KMS-11 (cell line): Measurements from ENCODE around the gene EEA1.

ENCODE experiments used
- H2AFZ ChIP-seq: fragments of 200-600 bp; sonication (generic); 2 replicates; pipeline ENCODE4 v1.6.1; 2016; ENCODE audit warnings: antibody characterized with exemption, mixed run types, low read depth
- H3K27ac ChIP-seq: fragments of 200-600 bp; sonication (generic); 2 replicates; pipeline ENCODE4 v1.6.1; 2016; ENCODE audit warnings: mild to moderate bottlenecking, mixed run types
- H3K27me3 ChIP-seq: fragments of 200-600 bp; sonication (generic); 2 replicates; pipeline ENCODE4 v1.6.1; 2017; ENCODE audit warnings: mild to moderate bottlenecking, low read depth, mixed run types, moderate library complexity; ENCODE audit not compliant: insufficient read depth
- H3K36me3 ChIP-seq: fragments of 200-600 bp; sonication (generic); 2 replicates; pipeline ENCODE4 v1.6.1; 2017; ENCODE audit warnings: mild to moderate bottlenecking, mixed run types; ENCODE audit not compliant: insufficient read depth
- H3K4me1 ChIP-seq: fragments of 200-600 bp; sonication (generic); 2 replicates; pipeline ENCODE4 v1.6.1; 2016; ENCODE audit warnings: mild to moderate bottlenecking, low read depth, mixed run types; ENCODE audit not compliant: poor library complexity, severe bottlenecking
- H3K4me2 ChIP-seq: fragments of 200-600 bp; sonication (generic); 2 replicates; pipeline ENCODE4 v1.7.0; 2016; ENCODE audit warnings: mild to moderate bottlenecking, mixed run types
- H3K4me3 ChIP-seq: fragments of 200-600 bp; sonication (generic); IDR thresholded peaks from 2 replicates; pipeline ENCODE4 v1.6.1; 2017; ENCODE audit warnings: low read depth, low read length, mixed read lengths; ENCODE audit not compliant: insufficient read depth
- H3K79me2 ChIP-seq: fragments of 200-600 bp; sonication (generic); 2 replicates; pipeline ENCODE4 v1.6.1; 2016; ENCODE audit warnings: low read depth, mixed run types; ENCODE audit not compliant: insufficient read depth
- H3K9ac ChIP-seq: fragments of 200-600 bp; sonication (generic); 2 replicates; pipeline ENCODE4 v1.6.1; 2016; ENCODE audit warnings: mild to moderate bottlenecking, mixed run types
- H4K20me1 ChIP-seq: fragments of 200-600 bp; sonication (generic); 2 replicates; pipeline ENCODE4 v1.6.1; 2016; ENCODE audit warnings: mild to moderate bottlenecking, mixed run types; ENCODE audit not compliant: insufficient read depth
- CTCF ChIP-seq: fragments of 200-600 bp; sonication (generic); conservative IDR thresholded peaks from 2 replicates; pipeline ENCODE4 v1.6.1; 2017; ENCODE audit warnings: low read depth, mild to moderate bottlenecking, antibody characterized with exemption, low read length, moderate library complexity, mixed read lengths

Gene EEA1

DNA sequence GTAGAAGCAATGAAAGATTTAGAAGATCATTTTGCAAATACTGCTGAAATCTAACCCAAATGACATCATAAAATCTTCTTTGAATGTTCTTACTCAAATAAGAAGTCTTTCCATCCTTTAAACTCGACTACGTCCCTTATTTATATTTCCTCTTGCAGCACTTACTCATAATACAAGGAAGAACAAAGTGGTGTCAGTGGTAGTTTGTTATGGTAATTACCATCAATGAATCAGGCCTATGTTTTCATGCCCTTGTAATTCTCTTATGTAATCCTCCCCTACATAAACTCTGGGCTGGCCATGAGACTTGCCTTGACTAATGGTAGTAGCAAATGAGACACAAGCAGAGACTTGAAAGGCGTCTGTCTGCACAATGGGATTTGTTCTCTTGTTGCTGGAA, 17.0 kb downstream of the EEA1 start:
- Histone ChIP-seq H4K20me1 (no peaks in the 10 kb centered on the region), H3K4me1 (no peaks in the 10 kb centered on the region), H3K79me2 (peaks cover 13% of the 10 kb centered on the region; the same call in 1 of the 2 replicates), H3K9ac (no peak overlapping the region), H3K36me3 (no peaks in the 10 kb centered on the region), H2AFZ (no peak overlapping the region), H3K4me2 (no peak overlapping the region), H3K27ac (no peak overlapping the region), H3K27me3 (no peaks in the 10 kb centered on the region), H3K4me3 (no peak overlapping the region)
- TF ChIP-seq CTCF, result no peak

- H4K20me1 ChIP-seq, result no peaks in the 10 kb centered on the region
- H2AFZ ChIP-seq, result no peak overlapping the region
- no peak overlapping the region for H3K4me2 ChIP-seq
- H3K27ac ChIP-seq, result no peak overlapping the region
- no peak for TF ChIP-seq CTCF
- no peaks in the 10 kb centered on the region for H3K27me3 ChIP-seq
- H3K4me1 ChIP-seq, result no peaks in the 10 kb centered on the region
- H3K36me3 ChIP-seq, result no peaks in the 10 kb centered on the region
- no peak overlapping the region for H3K9ac ChIP-seq
- peaks cover 13% of the 10 kb centered on the region; the same call in 1 of the 2 replicates for H3K79me2 ChIP-seq
- no peak overlapping the region for H3K4me3 ChIP-seq
These were observed 17.8 kb downstream of the EEA1 start for GRCh38 chr12:92911339-92911738.

- Histone ChIP-seq H4K20me1 (no peaks in the 10 kb centered on the region), H3K36me3 (no peaks in the 10 kb centered on the region), H3K4me3 (no peak overlapping the region), H3K4me2 (no peak overlapping the region), H3K9ac (no peak overlapping the region), H3K27ac (no peak overlapping the region), H2AFZ (no peak overlapping the region), H3K4me1 (no peaks in the 10 kb centered on the region), H3K79me2 (0 out of 2 replicates have a peak, but pooled peaks cover 9% of the 10 kb centered on the region), H3K27me3 (no peaks in the 10 kb centered on the region)
- TF ChIP-seq CTCF, result no peak
These were observed 21.0 kb downstream of the EEA1 start for GRCh38 chr12:92908108-92908507.

DNA sequence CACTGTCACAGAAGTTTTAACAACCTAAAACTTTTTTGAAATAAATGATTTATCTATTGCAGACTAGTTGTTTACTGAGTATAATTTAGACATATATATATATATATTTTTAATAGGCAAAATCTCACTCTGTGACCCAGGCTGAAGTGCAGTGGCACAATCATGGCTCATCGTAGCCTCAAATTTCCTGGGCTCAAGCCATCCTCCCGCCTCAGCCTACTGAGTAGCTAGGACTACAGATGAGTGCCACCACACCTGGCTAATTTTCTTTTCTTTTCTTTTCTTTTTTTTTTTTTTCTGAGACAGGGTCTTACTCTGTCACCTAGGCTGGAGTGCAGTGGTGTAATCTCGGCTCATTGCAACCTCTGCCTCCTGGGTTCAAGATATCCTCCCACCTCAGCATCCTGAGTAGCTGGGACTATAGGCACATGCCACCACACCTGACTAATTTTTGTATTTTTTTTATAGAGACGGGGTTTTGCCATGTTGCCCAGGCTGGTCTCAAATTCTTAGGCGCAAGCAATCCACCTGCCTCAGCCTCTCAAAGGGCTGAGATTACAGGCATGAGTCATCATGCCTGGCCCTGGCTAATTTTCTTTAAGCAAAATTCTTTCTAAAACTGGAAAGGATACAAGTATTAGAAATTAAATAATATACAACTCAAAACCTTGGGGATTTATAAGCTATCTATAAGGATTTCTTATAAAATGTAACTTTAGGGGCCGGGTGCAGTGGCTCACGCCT, 23.1 kb downstream of the EEA1 start:
- H3K79me2 ChIP-seq, result 0 out of 2 replicates have a peak, but pooled peaks cover 9% of the 10 kb centered on the region
- H3K27ac ChIP-seq, result no peak overlapping the region
- no peaks in the 10 kb centered on the region for H3K27me3 ChIP-seq
- TF ChIP-seq CTCF, result no peak
- H4K20me1 ChIP-seq, result no peaks in the 10 kb centered on the region
- no peak overlapping the region for H3K9ac ChIP-seq
- no peak overlapping the region for H3K4me2 ChIP-seq
- H3K4me3 ChIP-seq, result no peak overlapping the region
- H3K4me1 ChIP-seq, result no peaks in the 10 kb centered on the region
- H2AFZ ChIP-seq, result no peak overlapping the region
- H3K36me3 ChIP-seq, result no peaks in the 10 kb centered on the region
